T-helper 2 cell treated with Interferon-gamma antibody and Interleukin-4, amounts not matched to agents 100 ng/mL and 5 ng/mL, for 36 hours (primary cell): Measurements from ENCODE around the gene CDH5. TPM values are rescaled to one million over a fixed set of nuclear protein-coding genes. Genes with fewer than 3 reads are reported as not detected.

ENCODE experiments used
- intact Hi-C: fragments of 100-400 bp; cut with micrococcal nuclease; formaldehyde crosslinking; loops from one replicate; pipeline ENCODE4 v1.15.1; 2023
- total RNA-seq: library from RNA; stranded (reverse); gene quantifications from 2 replicates; pipeline ENCODE4 v1.2.3, GENCODE V29; 2022

Gene CDH5
- total RNA-seq, 1 donor from 2014 or later = not detected

GRCh38 chr16:66391726-66392670 is 25.5 kb downstream of the CDH5 start:
- intact Hi-C loops = no loop called here

GRCh38 chr16:66395806-66396555 is 29.5 kb downstream of the CDH5 start:
- intact Hi-C loops = no loop called here

GRCh38 chr16:66397736-66398433 is 31.4 kb downstream of the CDH5 start:
- intact Hi-C loops = no loop called here

GRCh38 chr16:66399031-66399430 is 32.5 kb downstream of the CDH5 start:
- intact Hi-C loops = no loop called here

- intact Hi-C loops = no loop called here
Measured at GRCh38 chr16:66399930-66400329, 33.4 kb downstream of the CDH5 start.

- intact Hi-C loops = no loop called here
Measured at GRCh38 chr16:66400503-66401380, 34.3 kb downstream of the CDH5 start.

GRCh38 chr16:66401610-66402009 is 35.1 kb downstream of the CDH5 start:
- intact Hi-C loops = no loop called here

- intact Hi-C loops = no loop called here
Measured at GRCh38 chr16:66402166-66402565, 35.7 kb downstream of the CDH5 start.

- intact Hi-C loops = no loop called here
Measured at GRCh38 chr16:66402591-66403230, 36.2 kb downstream of the CDH5 start.

- intact Hi-C loops = no loop called here
Measured at GRCh38 chr16:66403531-66404145, 37.1 kb downstream of the CDH5 start.

GRCh38 chr16:66405057-66405783 is 38.7 kb downstream of the CDH5 start:
- intact Hi-C loops = loop anchor here (5.0 kb wide), 1 partner anchor 347 kb away; the partner anchor contains the start of gene DYNC1LI2

- intact Hi-C loops = loop anchor here (1.0 to 5.0 kb wide), 7 partner anchors 72 to 466 kb away; partner anchors contain the start of genes CMTM3 and DYNC1LI2
Measured at GRCh38 chr16:66406534-66407221, 40.2 kb downstream of the CDH5 start.

- intact Hi-C loops = loop anchor here (2.0 to 5.0 kb wide), 2 partner anchors 142 to 344 kb away; partner anchors contain the start of genes DYNC1LI2 and TK2
Measured at GRCh38 chr16:66408163-66409048, 41.9 kb downstream of the CDH5 start.

- intact Hi-C loops = loop anchor here (2.0 to 5.0 kb wide), 2 partner anchors 142 to 343 kb away; partner anchors contain the start of genes DYNC1LI2 and TK2
Measured at GRCh38 chr16:66409156-66409555, 42.7 kb downstream of the CDH5 start.

GRCh38 chr16:66412182-66412581 is 45.7 kb downstream of the CDH5 start:
- intact Hi-C loops = no loop called here

GRCh38 chr16:66414891-66415290 is 48.4 kb downstream of the CDH5 start:
- intact Hi-C loops = no loop called here

GRCh38 chr16:66416136-66416535 is 49.6 kb downstream of the CDH5 start:
- intact Hi-C loops = no loop called here
